Measurements from ENCODE around the gene NOVA2.
A peak's percentile ranks its signal among the peaks of the same experiment; 100 is the strongest.

NOVA2 gene

GRCh38 chr19:45973553-45974338 lies at the start of gene NOVA2:
Gene NOVA2, minus strand, starts transcription at chr19:45973865. Its CDS starts 514 bp downstream, at chr19:45973351.
- DNase-seq = peak; percentile 16

- DNase-seq = no peak
These were observed 49.7 kb upstream of the NOVA2 start for GRCh38 chr19:46023311-46023779.

GRCh38 chr19:46022431-46023310 lies 49.0 kb upstream of the NOVA2 start, which contains the start of gene PGLYRP1:
Gene PGLYRP1, minus strand, starts transcription at chr19:46023053. Its CDS starts 32 bp downstream, at chr19:46023021.
- no peak for DNase-seq

- DNase-seq = no peak
These were observed 48.4 kb upstream of the NOVA2 start for GRCh38 chr19:46022061-46022430.

- no peak for DNase-seq
These were observed 47.9 kb upstream of the NOVA2 start for GRCh38 chr19:46021531-46022041.

- DNase-seq = no peak
These were observed 47.1 kb upstream of the NOVA2 start for GRCh38 chr19:46020819-46021125.

- no peak for DNase-seq
These were observed 45.6 kb upstream of the NOVA2 start for GRCh38 chr19:46019270-46019669.

GRCh38 chr19:46018729-46019251 lies 45.1 kb upstream of the NOVA2 start:
- no peak for DNase-seq

- no peak for DNase-seq
These were observed 44.4 kb upstream of the NOVA2 start for GRCh38 chr19:46017874-46018675.

GRCh38 chr19:46017095-46017429 lies 43.4 kb upstream of the NOVA2 start:
- DNase-seq = no peak

- peak; percentile 29 for DNase-seq
These were observed 42.9 kb upstream of the NOVA2 start for GRCh38 chr19:46016426-46017094.

- DNase-seq = peak; percentile 5
These were observed 42.2 kb upstream of the NOVA2 start for GRCh38 chr19:46015687-46016425.

GRCh38 chr19:46014941-46015686 lies 41.4 kb upstream of the NOVA2 start:
- peak; percentile 6 for DNase-seq

- no peak for DNase-seq
These were observed 40.9 kb upstream of the NOVA2 start for GRCh38 chr19:46014534-46014933.

GRCh38 chr19:46009530-46010510 lies 36.2 kb upstream of the NOVA2 start:
- DNase-seq = peak; percentile 4

- no peak for DNase-seq
These were observed 32.7 kb upstream of the NOVA2 start for GRCh38 chr19:46006411-46006810.

- DNase-seq = no peak
These were observed 29.1 kb upstream of the NOVA2 start for GRCh38 chr19:46002678-46003275.

GRCh38 chr19:46000491-46001246 lies 27.0 kb upstream of the NOVA2 start:
- DNase-seq = no peak

All from DMS 273 treated with DMSO at 0.1 percent for 48 hours (cell line).